ENCODE results near the gene KMT5B. TPM values are rescaled to one million over a fixed set of nuclear protein-coding genes. Genes with fewer than 3 reads are reported as not detected.

Gene KMT5B
- total RNA-seq, 1 experiment from 2014 or later, result 35.1 TPM

GRCh38 chr11:68136866-68137265 is 76.2 kb downstream of the KMT5B start:
- no peak overlapping the region for H3K27ac ChIP-seq (ENCODE audit: low read depth, low read length)
- H3K4me3 ChIP-seq (replicated peaks in 1 of 2; ENCODE audit: low read depth in 1 of 2, low read length in 2 of 2), result no peak overlapping the region
- no peaks in the 10 kb centered on the region for H3K9me2 ChIP-seq (ENCODE audit: insufficient read depth)
- ChIA-PET CTCF (no interaction called here), POLR2A (no interaction called here), RAD21 (ENCODE audit: low non-redundant PET in 1 of 2, low total read pairs in 2 of 2, uncharacterized antibody in 2 of 2, unreplicated experiment in 2 of 2) (no interaction called here)
- H3K27me3 ChIP-seq (ENCODE audit: insufficient read depth, low read length), result no peaks in the 10 kb centered on the region
- no peak for TF ChIP-seq ELF1 (IDR thresholded peaks at IDR 0.05; ENCODE audit: borderline replicate concordance, low read depth)
- TF ChIP-seq YY1 (IDR thresholded peaks at IDR 0.05; ENCODE audit: extremely low read depth, insufficient replicate concordance, low read depth, low read length), result no peak
- no peak for TF ChIP-seq CEBPB (IDR thresholded peaks at IDR 0.05; ENCODE audit: low read depth)
- TF ChIP-seq, protein P1, sequence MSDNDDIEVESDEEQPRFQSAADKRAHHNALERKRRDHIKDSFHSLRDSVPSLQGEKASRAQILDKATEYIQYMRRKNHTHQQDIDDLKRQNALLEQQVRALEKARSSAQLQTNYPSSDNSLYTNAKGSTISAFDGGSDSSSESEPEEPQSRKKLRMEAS (IDR thresholded peaks at IDR 0.05), result no peak
- no peak for TF ChIP-seq REST (IDR thresholded peaks at IDR 0.05; ENCODE audit: low read depth)
- H2AFZ ChIP-seq (ENCODE audit: low read depth, low read length, poor library complexity, severe bottlenecking), result no peak overlapping the region
- H3K36me3 ChIP-seq (ENCODE audit: control insufficient read depth in 1 of 2, insufficient read depth in 2 of 2, low read length in 2 of 2), result no peaks in the 10 kb centered on the region
- H3K9ac ChIP-seq (ENCODE audit: low read length), result no peak overlapping the region
- BruUV-seq (replicated peaks), result no TSS peak
- no peaks in the 10 kb centered on the region for H3K79me2 ChIP-seq (ENCODE audit: insufficient read depth, low read length)
- no peaks in the 10 kb centered on the region for H4K20me1 ChIP-seq (ENCODE audit: insufficient read depth)
- peaks cover 0 to 11% of the 10 kb centered on the region in 2 experiments; a peak in 1 of 4 replicates for H3K9me3 ChIP-seq (ENCODE audit: control insufficient read depth in 1 of 2, insufficient read depth in 1 of 2, low read depth in 1 of 2, low read length in 2 of 2)
- no peak overlapping the region for H3K4me2 ChIP-seq (ENCODE audit: low read length)
- ATAC-seq (no peak), DNase-seq (ENCODE audit: low read depth, low spot score) (no peak)
- intact Hi-C loops (cut with micrococcal nuclease), result no loop called here
- no peaks in the 10 kb centered on the region for H3K4me1 ChIP-seq (ENCODE audit: control insufficient read depth in 1 of 2, insufficient read depth in 2 of 2, low read length in 2 of 2)

DNA sequence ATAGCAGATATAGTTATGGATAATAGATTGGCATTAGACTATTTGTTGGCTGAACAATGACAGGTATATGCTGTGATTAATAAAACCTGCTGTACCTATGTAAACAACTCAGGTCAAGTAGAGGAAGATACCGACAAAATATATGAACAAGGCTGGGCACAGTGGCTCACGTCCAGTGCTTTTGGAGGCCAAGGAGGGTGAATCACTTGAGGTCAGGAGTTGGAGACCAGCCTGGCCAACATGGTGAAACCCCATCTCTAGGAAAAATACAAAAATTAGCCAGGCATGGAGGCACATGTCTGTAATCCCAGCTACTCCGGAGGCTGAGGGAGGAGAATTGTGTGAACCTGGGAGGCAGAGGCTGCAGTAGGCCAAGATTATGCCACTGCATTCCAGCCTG is 77.9 kb downstream of the KMT5B start:
- no peaks in the 10 kb centered on the region for H3K9me2 ChIP-seq (ENCODE audit: insufficient read depth)
- POLR2A ChIA-PET, result no interaction called here
- H3K36me3 ChIP-seq (ENCODE audit: control insufficient read depth in 1 of 2, insufficient read depth in 2 of 2, low read length in 2 of 2), result no peaks in the 10 kb centered on the region
- no TSS peak for BruUV-seq (replicated peaks)
- intact Hi-C loops (cut with micrococcal nuclease), result no loop called here
- no peak for ATAC-seq
- peaks cover 3 to 4% of the 10 kb centered on the region in 2 experiments; a peak in 3 of 4 replicates for H3K4me1 ChIP-seq (ENCODE audit: control insufficient read depth in 1 of 2, insufficient read depth in 2 of 2, low read length in 2 of 2)
- H3K4me3 ChIP-seq (replicated peaks in 1 of 2; ENCODE audit: low read depth in 1 of 2, low read length in 2 of 2), result no peak overlapping the region
- H3K27me3 ChIP-seq (ENCODE audit: insufficient read depth, low read length), result no peaks in the 10 kb centered on the region
- no peaks in the 10 kb centered on the region for H3K79me2 ChIP-seq (ENCODE audit: insufficient read depth, low read length)
- no peak overlapping the region for H3K9ac ChIP-seq (ENCODE audit: low read length)
- TF ChIP-seq EGR1 (IDR thresholded peaks at IDR 0.05; ENCODE audit: low read depth), result no peak
- TF ChIP-seq ZNF274 (IDR thresholded peaks at IDR 0.05; ENCODE audit: low read depth, low read length), result no peak
- TF ChIP-seq SIN3A (IDR thresholded peaks at IDR 0.05; ENCODE audit: low read depth), result no peak
- peaks cover 0 to 11% of the 10 kb centered on the region in 2 experiments; a peak in 1 of 4 replicates for H3K9me3 ChIP-seq (ENCODE audit: control insufficient read depth in 1 of 2, insufficient read depth in 1 of 2, low read depth in 1 of 2, low read length in 2 of 2)
- H3K4me2 ChIP-seq (ENCODE audit: low read length), result no peak overlapping the region
- CTCF ChIA-PET, result no interaction called here
- RAD21 ChIA-PET (ENCODE audit: low non-redundant PET in 1 of 2, low total read pairs in 2 of 2, uncharacterized antibody in 2 of 2, unreplicated experiment in 2 of 2), result no interaction called here
- no peak for DNase-seq (ENCODE audit: low read depth, low spot score)
- no peaks in the 10 kb centered on the region for H4K20me1 ChIP-seq (ENCODE audit: insufficient read depth)
- no peak overlapping the region for H2AFZ ChIP-seq (ENCODE audit: low read depth, low read length, poor library complexity, severe bottlenecking)
- H3K27ac ChIP-seq (ENCODE audit: low read depth, low read length), result no peak overlapping the region

Measured in HCT116 (cell line).